ES-I3 (cell line): Measurements from ENCODE around the gene BAIAP2.

Source experiments
- H3K36me3 ChIP-seq: 2 replicates; pipeline ENCODE4 v1.6.1; 2013; ENCODE audit warnings: mild to moderate bottlenecking, low read length, control low read depth, moderate library complexity; ENCODE audit not compliant: insufficient read depth
- H3K4me1 ChIP-seq: 2 replicates; pipeline ENCODE4 v1.6.1; 2013; ENCODE audit warnings: mild to moderate bottlenecking, control low read depth, low read length; ENCODE audit not compliant: insufficient read depth
- H3K9ac ChIP-seq: 2 replicates; pipeline ENCODE4 v1.6.1; 2013; ENCODE audit warnings: low read depth, mild to moderate bottlenecking, low read length, moderate library complexity
- H3K9me3 ChIP-seq: 2 replicates; pipeline ENCODE4 v1.6.1; 2013; ENCODE audit warnings: mild to moderate bottlenecking, low read length, moderate library complexity; ENCODE audit not compliant: control insufficient read depth, insufficient read depth

Gene BAIAP2

GRCh38 chr17:81034168-81034777 lies 678 bp upstream of the BAIAP2 start:
- H3K9ac ChIP-seq: peak overlapping the region; percentile 82
- no peaks in the 10 kb centered on the region for H3K36me3 ChIP-seq
- H3K4me1 ChIP-seq: peaks cover 11% of the 10 kb centered on the region; the same call in 1 of the 2 replicates
- H3K9me3 ChIP-seq: no peaks in the 10 kb centered on the region

GRCh38 chr17:81035521-81036196 lies 708 bp downstream of the BAIAP2 start:
- H3K4me1 ChIP-seq: peaks cover 16% of the 10 kb centered on the region; the same call in 1 of the 2 replicates
- no peaks in the 10 kb centered on the region for H3K9me3 ChIP-seq
- peak overlapping the region; percentile 77; the same call in 1 of the 2 replicates for H3K9ac ChIP-seq
- H3K36me3 ChIP-seq: no peaks in the 10 kb centered on the region

- Histone ChIP-seq H3K4me1 (peaks cover 18% of the 10 kb centered on the region; the same call in 1 of the 2 replicates), H3K9ac (peak overlapping the region; percentile 77; the same call in 1 of the 2 replicates), H3K9me3 (no peaks in the 10 kb centered on the region), H3K36me3 (no peaks in the 10 kb centered on the region)
Observed at GRCh38 chr17:81036197-81036941, 1.4 kb downstream of the BAIAP2 start.

DNA sequence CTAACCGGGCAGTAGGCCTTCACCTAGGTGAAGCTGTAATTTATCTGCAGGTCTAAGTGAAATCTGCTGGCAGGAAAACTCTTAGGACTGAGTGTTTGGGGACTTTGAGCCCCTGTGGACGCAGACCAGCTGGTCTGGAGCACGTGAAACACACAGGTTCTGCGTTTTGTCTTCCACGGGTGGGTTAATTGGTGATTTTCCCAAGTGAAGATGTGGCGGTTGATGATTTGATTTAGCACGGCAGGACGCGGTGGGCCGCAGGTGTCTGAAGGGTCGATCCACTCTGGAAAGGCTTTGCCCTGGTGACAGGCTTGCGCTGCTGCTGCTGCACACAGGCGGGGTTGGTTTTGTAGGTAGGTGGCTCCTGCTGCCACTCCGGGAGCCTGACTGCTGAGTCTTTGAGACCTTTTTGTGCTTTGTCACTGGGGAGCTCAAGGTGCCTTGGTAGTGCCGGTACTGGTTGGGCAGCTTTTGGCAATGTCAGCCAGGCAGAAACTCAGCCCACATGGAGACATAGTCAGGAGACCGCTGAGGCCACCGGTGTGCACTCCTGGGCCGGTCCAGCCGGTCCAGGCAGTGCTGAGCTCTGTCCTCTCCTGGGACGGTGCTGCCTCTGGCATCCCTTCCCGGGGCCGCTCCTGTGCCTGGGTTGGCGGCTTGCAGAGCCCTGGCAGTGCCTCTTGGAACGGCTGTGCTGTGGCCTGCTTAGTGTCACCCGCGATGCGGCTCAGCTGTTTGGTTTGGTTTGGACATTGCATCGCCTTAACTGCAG lies 2.3 kb downstream of the BAIAP2 start:
- H3K9me3 ChIP-seq: no peaks in the 10 kb centered on the region
- H3K4me1 ChIP-seq: peaks cover 18% of the 10 kb centered on the region; the same call in 1 of the 2 replicates
- H3K9ac ChIP-seq: no peak overlapping the region
- no peaks in the 10 kb centered on the region for H3K36me3 ChIP-seq

- H3K9ac ChIP-seq: no peak overlapping the region
Observed at GRCh38 chr17:81037798-81038733, 3.1 kb downstream of the BAIAP2 start.

DNA sequence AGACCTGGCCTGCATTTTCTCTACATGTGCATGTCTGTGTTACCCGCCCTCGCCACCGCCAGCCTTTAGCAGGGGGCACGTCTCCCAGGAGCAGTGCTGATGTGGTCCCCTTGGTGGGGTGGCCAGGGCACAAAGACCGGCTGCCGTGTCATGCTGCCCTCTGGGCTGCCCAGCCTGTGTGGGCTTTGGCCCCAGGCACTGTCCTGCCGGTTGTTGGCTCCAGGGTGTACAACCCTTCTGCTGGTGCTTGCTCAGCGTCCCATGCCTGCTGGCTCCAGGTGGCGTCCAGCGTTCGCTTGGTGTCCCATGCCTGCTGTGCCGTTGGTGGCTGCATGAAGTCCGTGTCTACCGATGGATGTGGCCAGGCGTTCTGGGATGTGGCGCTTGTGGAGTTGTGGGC lies 4.1 kb downstream of the BAIAP2 start:
- Histone ChIP-seq H3K36me3 (no peaks in the 10 kb centered on the region), H3K4me1 (peaks cover 13% of the 10 kb centered on the region; the same call in 1 of the 2 replicates), H3K9ac (no peak overlapping the region), H3K9me3 (no peaks in the 10 kb centered on the region)

More at GRCh38 chr17:81037798-81038733, 3.1 kb downstream of the BAIAP2 start:
- H3K4me1 ChIP-seq: peaks cover 16% of the 10 kb centered on the region; the same call in 1 of the 2 replicates
- H3K36me3 ChIP-seq: no peaks in the 10 kb centered on the region
- no peaks in the 10 kb centered on the region for H3K9me3 ChIP-seq

DNA sequence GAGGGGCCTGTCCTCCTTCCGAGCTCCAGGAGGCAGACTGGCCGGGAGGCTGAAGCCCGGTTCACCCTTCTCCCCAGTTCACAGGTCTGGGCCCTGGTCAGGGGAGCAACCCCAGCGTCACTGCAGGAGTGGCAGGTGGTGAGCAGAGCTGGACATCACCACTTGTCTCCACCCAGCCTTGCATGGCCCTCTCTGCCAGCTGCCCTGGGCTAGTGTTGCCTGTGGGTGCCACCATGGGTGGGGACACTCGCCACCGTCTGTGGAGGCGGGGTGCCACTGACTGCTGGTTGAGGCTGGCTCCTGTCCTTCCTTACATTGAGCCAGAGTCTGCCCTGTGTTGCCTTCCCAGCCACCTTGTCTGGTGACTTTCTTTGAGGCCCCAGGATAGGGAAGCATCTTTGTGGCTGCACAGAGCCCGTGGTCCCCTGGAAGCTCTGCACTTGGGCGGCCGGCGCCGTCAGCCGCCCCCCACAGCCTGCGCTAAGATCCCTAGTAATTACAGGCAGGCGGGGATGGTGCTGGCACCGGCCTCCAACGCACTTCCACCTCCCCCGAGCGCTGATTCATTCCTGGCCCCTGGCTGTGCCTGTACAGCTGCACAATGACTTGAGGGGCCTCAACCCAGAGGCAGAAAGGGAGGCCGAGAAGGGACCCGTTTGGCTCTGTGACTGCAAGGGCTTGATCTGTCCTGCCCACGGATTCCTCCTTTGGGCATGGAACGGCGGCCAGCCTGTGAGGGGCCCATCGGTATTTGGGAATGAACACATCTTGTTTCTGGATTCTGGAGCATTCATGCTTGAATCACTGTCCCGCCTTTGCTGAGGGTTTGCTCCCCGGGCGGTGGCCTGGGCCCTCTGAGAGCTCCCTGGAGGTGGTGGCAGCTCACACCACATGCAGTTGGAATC lies 5.2 kb downstream of the BAIAP2 start:
- Histone ChIP-seq H3K4me1 (peaks cover 23% of the 10 kb centered on the region; the same call in 1 of the 2 replicates), H3K9me3 (no peaks in the 10 kb centered on the region), H3K36me3 (no peaks in the 10 kb centered on the region), H3K9ac (no peak overlapping the region)

DNA sequence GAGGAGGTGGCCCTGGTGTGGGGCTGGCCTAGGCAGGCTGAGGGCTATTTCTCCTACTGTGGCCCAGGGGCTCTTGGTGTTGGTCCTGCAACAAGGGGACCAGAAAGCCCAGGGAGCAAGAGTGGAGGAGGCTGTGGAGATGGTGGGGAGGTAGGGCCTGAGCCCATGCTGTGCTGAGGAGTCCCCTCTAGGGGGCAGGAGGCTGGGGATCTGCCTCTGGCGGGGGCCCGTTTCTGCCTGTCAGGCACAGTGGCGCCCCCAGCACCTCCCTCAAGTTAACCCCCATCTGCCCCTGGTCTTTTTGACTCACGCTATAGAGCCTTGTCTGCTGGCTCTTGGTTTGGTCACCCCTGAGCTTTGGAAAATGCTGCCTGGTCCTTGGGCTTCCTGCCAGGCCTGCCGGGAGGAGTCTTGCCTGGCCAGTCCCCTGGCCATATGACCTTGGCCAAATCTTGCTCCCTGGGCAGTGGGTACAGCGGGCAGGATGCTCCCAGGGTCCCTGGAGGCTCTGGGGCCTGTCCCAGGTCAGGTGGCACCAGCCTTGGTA lies 5.9 kb downstream of the BAIAP2 start:
- no peaks in the 10 kb centered on the region for H3K9me3 ChIP-seq
- peaks cover 23% of the 10 kb centered on the region; the same call in 1 of the 2 replicates for H3K4me1 ChIP-seq
- H3K9ac ChIP-seq: no peak overlapping the region
- H3K36me3 ChIP-seq: no peaks in the 10 kb centered on the region

DNA sequence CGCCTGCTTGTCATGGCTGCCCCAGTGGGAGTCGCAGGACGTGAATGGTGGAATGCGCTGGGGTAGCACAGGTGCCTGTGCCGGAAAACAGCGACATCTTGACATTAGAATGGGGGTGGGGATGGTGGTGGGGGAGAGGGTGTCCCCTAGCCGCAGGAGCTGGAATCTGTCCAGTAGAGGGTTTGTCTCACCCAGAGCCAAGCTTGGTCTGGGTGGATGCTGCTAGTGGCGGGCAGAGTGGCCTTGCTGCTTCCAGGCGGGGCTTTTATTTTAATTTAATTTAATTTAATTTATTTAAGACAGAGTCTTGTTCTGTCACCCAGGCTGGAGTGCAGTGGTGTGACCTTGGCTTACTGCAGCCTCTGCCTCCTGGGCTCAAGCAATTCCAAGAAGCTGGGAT lies 7.7 kb downstream of the BAIAP2 start:
- H3K4me1 ChIP-seq: peaks cover 17% of the 10 kb centered on the region; the same call in 1 of the 2 replicates
- no peaks in the 10 kb centered on the region for H3K9me3 ChIP-seq
- H3K36me3 ChIP-seq: no peaks in the 10 kb centered on the region
- H3K9ac ChIP-seq: no peak overlapping the region

- Histone ChIP-seq H3K9me3 (no peaks in the 10 kb centered on the region), H3K4me1 (peaks cover 17% of the 10 kb centered on the region; the same call in 1 of the 2 replicates), H3K36me3 (no peaks in the 10 kb centered on the region), H3K9ac (no peak overlapping the region)
Observed at GRCh38 chr17:81043319-81043724, 8.4 kb downstream of the BAIAP2 start.

DNA sequence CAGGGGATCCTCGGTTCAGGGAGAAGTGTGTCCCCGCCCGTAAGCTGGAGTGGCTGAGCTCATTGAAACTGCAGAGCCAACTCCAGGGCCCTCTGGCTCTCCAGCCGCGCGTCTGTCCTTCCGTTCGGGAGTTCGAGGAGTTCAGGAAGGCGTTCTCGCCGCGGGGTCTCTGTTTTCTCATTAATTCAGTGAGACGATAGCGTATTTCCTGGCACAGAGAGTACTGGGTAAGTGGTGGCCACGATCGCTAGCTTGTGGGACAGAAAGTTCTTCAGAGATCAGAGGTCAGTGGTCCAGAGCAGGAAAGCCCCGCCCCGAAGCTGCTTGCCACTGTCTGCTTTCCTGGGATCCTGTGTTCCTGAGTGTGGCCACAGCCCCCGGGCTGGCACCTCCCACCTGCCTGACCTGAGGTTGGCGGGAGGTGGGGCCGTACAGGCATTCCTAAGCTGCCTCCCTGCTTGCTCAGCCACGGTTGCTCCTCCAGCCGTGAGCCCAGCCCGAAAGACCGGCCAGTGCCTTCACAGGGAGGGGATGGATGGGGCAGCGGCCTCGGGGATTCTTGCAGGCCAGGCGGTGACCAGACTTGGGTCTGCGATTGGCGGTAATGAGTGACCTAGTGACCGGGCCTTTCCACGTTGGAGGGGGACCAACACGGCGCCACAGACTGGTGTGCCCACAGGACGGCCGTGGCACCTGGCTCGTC lies 8.9 kb downstream of the BAIAP2 start:
- no peak overlapping the region for H3K9ac ChIP-seq
- no peaks in the 10 kb centered on the region for H3K36me3 ChIP-seq
- H3K4me1 ChIP-seq: peaks cover 17% of the 10 kb centered on the region; the same call in 1 of the 2 replicates
- no peaks in the 10 kb centered on the region for H3K9me3 ChIP-seq

DNA sequence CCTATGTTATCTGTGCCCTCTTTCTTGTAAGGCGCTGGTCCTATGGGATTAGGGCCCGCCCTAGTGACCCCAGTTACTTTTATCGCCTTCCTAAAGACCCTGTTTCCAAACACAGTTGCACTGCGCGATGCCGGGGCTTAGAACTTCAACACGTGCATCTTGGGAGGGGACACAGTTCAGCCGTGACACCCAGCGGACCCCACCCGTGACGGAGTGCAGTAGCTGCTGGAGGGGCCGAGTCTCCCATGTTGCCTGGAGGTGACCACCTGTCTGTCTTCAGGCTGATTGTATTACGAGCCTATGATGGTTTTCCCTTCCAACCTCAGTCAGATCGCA lies 9.4 kb downstream of the BAIAP2 start:
- Histone ChIP-seq H3K4me1 (peaks cover 17% of the 10 kb centered on the region; the same call in 1 of the 2 replicates), H3K36me3 (no peaks in the 10 kb centered on the region), H3K9me3 (no peaks in the 10 kb centered on the region), H3K9ac (no peak overlapping the region)
